HG02678 (cell line): ENCODE measurements around the gene CEBPG.

ENCODE experiments used
- ATAC-seq: cut with Tn5 transposase; IDR thresholded peaks from one replicate; pipeline ENCODE4 v1.9.1; 2021; ENCODE audit warnings: mild to moderate bottlenecking, moderate library complexity; ENCODE audit not compliant: unreplicated experiment

Gene CEBPG

DNA sequence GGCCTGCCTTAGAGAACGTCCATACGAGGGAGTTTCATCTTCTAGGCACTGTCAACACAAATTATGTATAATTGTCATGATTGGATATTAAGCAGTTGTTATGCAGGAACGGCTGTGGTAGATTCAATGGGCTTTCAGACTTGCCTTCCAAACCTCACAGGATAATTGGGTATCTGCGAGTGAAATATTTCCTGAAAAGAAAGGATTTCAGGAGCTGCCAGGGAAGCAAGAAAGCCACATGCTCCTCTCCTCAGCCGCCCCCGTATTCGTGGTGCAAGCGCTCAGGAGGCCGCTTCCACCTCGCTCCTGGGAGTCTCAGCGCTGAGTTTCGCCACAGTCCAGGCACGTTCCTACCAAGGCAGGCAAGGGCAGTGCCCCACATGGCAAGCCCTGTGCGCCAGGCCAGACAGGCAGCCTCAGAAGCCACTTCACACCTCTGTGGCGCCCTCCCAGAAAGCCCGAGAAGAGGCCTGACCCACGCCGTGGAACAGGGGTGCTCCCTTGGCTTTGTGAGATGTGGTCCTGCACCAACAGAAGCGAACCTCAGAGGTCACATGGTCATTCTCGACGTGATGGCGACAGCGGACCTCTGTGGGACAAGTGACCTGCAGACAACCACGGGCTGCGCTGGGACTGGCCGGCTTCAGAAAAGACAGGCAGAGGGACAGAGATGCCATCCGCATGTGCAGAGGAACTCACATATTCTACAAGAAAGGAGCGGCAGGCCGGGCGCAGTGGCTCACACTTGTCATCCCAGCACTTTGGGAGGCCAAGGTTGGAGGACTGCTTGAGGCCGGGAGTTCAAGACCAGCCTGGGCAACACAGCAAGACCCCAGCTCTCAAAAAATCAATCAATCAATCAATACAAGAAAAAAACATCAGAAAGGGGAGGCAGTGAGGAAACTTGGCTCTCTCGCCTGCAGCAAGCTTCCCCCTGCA, 41.4 kb downstream of the CEBPG start:
- no peak for ATAC-seq

DNA sequence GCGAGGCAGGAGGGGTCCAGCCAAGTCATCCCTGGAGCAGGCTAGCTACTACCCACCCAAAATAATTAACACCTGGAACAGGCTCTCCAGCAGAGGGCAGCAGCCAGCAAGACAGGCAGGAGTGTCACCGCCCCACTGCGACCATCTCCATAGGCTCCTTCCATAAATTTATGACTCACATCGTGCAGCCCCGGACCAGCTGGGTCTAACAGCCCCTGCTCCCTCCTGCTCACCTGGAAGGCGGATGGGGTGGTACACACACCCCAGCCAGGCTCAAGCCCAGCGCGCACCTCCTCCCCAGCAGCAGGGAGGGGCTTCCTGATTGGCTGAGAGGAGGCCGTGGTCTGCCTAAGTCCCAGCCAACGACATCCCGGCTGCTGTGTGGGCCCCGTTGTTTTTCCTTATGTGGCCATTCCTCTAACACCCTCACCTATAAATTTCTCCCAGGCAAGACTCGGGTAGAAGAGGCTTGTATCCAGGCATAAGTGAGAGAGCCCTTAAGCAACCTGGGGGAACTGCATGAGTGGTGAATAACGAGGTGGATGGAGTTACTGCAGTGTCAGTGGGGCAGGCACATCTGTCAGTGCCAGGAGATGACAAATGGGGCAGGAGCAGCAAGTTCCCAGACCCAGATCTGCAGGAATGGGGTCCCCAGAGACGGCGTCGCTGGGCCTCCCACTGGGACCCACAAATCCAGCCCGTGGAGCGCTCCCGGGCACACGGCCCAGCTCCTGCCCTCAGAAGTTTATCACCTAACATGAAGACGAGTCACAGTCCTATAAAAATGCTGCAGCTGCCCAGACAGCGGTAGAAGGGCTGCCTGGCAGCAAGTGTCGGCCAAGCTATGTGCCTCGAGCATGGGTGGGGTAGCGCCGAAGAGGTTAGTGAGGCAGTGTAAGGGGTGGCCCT, 43.1 kb downstream of the CEBPG start:
- no peak for ATAC-seq

DNA sequence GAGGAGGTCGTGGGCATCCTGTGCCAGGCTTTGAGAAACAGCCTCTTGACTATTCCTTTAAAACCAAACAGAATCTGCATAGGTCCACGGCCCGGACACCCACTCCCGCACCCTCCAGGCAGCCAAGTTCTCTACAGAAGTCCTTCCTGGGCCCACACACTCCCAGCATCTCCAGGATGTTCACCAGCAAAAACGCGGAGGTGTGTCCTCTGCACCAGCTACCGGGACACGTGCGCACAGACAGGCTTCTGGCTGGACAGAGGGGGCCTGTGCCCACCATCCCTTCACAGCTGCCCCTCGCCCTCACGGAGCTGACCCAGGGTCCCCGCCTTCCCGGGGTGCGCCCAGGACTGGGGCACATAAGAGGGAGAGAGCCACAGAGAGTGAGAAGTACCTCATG, 44.2 kb downstream of the CEBPG start:
- no peak for ATAC-seq

DNA sequence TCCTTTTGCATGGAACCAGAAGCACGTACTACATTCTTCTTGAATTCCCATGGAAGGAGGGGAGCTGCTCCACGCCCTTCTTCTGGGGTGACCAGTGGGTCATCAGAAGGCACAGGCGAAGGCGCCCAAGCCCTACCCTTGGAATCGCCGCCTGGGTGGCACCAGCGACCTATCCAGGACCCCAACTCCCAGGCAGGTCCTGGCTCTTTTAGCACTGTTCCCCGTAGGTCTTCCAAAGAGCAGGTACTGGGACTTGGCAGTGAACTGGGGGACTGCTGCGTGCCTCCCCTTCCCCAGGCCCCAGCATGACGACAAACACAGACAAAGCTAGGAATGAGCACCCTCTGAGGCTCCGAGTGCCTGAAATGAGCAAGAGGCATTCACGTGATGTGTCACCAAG, 45.0 kb downstream of the CEBPG start:
- no peak for ATAC-seq

DNA sequence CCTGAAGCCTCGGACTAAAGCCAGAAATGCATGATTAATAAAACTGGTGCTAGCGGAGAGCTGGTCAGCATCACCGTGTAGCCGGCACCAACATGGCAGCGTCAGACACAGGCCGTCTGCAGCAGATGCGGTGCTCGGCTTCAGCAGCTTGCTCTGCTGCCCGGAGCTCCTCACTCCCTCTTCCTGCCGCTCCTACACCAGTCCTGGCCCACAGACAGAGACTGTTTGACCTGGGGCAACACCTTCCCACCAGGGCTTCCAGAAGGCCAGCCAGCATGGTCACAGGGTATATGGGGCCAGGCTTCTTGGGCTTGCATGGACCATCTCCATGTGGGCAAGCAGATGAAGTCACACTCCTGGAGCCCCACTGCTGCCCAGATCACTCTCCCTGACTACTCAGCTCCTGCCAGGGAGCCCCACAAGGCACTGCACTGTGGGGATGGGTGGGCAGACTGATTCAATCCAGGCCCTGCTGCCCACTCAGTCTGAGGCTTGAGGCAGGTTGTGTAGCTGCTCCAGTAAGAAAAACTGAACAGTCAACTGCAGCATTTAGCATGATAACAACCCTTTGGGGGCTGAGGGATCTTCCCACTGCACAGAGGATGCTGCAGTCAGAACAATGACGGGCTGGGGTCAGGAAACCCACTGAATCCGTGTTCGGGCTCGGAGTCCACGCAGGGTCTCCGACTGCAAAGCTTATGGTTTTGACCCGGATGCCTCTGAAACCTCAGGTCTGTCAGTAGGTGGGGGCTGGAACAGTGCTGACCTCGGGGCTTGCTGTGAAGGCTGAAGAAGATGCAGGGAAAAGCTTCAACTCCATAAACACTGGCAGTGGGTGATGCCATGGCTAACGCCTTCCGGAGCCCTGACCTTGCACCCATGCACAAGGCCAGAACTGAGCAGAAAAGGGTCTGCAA, 45.6 kb downstream of the CEBPG start:
- ATAC-seq = no peak

DNA sequence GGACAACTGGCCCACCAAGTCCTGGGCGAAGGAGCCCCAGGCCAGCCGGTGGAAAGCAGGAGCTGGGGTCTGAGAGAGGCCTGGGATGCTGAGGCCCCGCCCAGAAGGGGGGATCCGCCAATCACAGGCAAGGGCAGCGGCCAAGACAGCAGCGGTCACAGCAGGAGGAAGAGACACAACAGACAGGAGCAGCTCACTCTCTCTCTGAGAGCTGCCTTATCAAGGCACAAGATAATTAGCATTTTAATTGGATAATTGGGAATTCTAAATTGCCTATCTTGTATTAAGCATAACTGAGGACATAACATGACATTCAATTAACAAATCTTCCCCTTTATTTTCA, 46.2 kb downstream of the CEBPG start:
- no peak for ATAC-seq

DNA sequence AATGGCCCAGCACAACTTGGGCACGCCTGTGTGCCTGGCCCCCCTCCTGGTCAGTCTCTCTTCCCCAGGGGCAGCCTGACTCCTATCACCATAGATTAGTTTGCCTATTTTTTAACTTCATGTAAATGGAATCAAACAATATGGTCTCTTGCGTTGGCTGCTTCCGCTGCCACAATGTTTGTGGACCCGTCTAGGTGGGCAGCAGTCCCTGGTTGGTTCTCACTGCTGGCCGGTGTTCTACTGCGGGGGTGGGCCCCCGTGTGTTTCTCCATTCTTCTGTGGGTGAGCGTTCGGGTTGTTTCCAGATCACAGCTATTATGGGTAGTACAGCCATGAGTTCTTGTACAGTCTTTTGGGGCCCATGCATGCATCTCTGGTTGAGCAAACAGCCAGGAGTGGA, 47.3 kb downstream of the CEBPG start:
- no peak for ATAC-seq

DNA sequence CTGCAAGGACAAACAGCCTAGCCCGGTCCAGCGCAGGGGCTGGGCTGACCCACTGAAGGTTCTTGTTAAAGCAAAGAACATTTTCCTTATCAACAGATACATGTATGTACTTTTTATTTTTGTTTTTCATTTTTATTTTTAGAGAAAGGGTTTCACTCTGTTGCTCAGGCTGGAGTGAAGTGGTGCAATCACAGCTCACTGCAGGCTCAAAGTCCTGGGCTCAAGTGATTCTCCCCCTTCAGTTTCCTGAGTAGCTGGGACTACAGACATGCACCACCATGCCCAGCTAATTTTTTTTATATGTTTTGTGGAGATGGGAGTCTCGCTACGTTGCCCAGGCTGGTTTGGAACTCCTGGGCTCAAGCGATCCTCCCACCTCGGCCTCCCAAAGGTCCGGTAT, 47.9 kb downstream of the CEBPG start:
- no peak for ATAC-seq

DNA sequence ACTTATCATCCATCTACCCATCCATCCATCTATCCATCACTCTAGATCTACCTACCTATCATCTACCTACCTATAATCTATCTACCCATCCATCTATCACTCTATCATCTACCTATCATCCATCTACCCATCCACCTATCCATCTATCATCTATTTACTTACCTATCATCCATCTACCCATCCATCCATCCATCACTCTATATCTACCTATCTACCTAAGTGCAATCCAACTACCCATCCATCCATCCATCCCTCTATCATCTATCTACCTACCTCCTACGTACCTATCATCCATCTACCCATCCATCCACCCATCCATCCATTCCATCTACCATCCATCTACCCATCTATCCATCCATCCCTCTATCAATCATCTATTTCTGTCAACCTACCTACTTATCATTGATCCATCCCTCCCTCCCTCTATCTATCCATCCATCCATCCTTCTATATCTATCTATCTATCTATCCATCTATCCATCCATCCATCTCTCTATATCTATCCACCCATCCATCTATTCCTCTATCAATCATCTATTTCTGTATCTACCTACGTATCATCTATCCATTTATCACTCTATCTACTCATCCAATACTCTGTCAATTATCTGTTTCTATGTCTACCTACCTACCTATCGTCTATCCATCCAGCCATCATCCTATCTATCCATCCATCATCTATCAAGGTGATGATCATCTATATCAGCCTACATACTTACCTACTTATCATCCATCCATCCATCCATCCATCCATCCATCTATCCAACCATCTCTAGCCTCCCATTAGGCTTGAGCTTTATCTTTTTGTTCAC, 49.1 kb downstream of the CEBPG start:
- ATAC-seq = no peak

DNA sequence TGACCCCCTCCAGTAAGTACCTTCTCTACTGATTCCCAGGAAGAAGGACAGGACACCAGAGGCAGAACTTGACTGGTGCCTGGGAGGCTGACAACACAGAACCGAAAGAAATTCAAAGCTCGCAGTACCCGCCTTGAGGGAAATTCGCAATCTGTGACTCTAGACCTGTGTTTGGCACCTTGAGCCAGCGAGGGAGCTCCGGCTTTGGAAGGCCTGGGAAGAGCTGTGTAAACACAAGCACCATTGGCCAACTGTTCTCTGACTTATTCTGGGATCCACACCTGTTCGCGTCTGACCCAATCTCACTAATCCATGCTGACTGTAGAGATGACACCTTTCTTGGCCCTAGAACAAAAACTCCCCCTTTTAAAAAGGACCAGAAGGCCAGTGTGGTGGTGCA, 50.7 kb downstream of the CEBPG start:
- no peak for ATAC-seq

DNA sequence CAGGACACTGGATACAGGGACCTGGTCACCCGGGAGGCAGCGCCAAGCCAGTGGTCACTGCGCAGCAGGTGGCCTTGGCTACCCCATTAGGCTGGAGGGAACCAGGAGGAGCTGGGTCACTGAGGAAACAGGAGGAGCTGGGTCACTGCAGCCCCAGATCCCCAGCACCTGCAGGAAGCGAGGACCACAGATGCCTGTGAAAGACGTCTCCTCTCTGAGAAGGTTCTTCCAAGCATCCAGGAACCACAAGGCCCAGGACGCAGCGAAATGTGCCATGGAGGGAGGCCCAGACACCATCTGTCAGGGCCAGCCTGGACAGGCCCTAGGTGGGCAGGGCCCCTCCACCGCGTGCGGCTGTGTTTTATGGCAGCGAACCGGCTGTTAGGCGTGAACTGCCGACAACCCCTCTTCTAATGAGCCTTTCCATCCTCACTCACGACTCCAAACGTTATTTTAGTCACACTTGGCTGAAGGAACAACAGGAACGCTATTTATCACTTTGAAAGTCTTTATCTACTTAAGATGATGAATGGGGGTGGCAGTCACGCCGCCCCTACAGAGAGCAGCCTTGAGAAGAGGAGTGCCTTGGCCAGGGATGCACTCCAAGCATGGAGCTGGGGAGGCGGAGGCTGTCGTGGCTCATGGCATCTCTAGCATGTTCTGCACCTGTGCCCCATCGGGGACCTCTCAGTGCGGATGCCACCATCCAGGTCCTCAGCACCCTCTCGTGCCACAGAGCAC, 53.3 kb downstream of the CEBPG start:
- no peak for ATAC-seq

DNA sequence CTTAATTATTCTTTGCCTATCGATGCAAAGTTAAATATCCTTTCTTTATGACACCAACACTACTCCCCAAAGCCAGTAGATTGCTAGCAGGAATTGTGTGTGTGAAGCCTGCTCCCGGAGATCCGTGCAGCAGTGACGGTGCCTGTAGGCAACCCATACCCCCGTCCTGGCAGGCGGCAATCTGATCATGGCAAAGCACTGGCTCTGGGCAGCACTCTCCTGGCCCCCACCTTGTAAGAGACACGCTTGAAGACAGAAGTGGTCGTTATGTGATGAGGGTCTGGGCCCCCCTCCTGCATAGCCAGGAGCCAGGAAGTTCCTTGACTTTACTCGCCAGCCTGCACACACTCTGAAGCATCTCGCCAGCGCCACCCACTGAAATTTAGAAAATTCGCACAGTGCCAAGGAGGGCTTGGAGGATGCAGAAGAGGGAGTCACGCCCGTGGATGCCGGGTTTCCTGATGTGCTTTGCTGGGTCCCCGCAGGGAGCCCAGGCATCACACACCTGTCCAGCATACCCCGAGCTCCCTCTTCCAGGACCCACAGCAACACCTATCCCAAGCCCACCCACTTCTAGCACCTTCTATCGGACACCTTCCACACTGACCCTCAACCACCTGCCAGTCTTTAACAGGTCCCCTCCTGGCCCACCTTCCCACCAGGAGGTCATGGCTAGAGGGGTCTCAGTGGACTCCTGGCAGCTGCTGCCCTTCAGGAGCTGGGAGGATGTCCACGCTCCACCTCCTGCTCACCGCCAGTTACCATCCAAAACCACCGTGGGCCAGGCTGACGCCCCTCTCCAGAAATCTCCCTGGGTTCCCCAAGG, 54.5 kb downstream of the CEBPG start:
- no peak for ATAC-seq

DNA sequence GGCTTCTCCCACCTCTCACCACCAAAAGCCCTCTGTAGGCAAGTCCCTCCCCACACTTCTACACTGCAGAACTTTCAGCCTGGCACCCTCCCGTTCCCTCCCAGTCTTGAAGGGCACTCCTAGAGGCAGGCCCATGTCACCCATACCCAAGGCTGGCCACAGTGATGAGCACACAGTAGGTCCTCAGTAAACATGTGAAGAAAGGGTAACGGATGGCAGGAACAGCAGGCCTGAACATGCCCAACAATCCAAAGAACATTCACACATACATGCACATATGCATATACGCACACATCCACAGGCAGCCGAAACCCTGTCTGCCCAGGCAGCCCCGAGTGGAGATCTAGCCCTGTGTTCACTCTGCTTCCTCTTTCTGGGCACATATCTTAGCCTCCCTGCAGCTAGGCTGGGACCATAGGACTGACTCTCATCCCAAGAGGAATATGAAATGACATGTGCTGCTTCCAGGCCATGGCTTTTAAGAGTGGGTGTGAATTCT, 55.2 kb downstream of the CEBPG start:
- no peak for ATAC-seq

DNA sequence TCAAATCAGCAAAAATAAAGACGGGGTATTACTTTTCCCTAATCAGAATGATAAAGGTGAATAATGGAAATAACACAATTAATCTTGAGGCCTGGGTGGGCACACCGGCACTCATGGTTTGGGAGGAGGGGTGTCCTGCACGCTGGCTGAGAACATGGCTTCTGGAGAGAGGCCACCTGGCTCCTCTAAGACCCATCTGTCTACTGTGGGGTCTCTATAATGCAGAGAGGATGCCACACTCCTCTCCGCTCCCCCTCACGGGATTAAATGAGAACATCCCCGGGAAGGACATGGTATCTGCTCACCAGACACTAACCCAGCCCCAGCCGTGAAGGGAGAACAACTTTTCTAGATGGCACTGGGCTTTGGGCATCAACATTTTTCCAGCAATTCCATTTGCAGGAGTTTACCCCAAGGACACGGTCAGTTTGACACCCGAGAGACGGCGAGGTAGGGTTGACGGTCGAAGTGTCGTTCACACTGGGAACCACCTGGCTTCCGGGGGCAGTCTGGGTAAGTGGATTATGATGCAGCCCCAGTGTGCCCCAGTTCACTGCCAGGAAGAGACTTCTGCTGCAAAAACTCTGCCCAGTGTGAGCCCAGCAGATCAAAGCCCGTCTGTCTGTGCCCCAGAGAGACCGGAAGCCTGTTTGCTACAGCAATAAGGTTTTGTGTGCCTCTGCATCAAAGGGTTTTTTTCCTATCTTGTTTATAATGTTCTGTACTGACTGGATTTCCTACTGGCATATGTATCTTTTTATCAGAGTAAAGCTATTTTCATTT, 56.6 kb downstream of the CEBPG start:
- no peak for ATAC-seq

DNA sequence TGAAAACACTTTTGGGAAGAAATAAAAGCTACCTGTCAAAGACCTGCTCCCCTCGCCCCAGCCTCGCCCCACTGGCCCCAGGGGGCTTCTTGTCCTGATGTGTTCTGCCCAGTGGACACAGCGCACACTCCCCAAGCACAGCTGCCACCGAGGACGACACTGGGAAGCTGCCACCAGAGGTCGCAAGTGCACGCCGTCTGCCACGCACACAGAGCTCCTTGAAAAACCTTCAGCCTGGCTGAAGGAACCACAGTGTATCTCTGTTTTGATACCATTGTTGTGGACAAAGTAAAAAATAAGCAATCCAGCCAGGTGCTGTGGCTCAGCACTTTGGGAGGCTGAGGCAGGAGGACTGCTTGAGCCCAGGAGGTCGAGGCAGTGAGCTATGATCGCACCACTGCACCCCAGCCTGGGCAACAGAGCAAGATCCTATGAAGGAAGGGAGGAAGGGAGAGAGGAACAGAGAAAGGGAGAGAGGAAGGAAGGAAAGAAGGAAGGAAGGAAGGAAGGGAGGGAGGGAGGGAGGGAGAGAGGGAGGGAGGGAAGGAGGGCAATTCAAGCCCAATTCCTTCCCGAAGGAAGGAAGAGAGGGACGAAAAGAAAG, 57.3 kb downstream of the CEBPG start:
- ATAC-seq = no peak

DNA sequence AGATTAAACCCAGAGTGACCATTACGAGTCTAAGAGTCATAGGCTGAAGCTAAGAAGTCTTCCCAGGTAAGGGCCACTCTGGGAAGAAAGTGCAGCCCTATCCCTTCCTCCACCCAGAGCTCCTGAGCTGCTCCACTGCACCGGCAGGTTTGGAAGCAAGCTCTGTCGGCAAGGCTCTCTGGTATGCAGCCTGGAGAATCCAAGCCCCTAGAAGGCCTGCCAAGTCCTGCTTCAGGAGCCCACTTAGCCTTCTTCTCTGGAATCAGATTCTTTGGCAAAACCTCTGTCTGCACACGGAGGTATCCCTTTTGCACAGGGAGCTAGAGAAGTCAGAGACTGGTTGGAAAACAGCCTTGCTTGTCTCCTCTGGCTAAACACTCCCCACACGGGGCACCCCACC, 58.5 kb downstream of the CEBPG start:
- ATAC-seq = no peak
